ENCODE measurements around the gene PTGES2.

The PTGES2 gene

DNA sequence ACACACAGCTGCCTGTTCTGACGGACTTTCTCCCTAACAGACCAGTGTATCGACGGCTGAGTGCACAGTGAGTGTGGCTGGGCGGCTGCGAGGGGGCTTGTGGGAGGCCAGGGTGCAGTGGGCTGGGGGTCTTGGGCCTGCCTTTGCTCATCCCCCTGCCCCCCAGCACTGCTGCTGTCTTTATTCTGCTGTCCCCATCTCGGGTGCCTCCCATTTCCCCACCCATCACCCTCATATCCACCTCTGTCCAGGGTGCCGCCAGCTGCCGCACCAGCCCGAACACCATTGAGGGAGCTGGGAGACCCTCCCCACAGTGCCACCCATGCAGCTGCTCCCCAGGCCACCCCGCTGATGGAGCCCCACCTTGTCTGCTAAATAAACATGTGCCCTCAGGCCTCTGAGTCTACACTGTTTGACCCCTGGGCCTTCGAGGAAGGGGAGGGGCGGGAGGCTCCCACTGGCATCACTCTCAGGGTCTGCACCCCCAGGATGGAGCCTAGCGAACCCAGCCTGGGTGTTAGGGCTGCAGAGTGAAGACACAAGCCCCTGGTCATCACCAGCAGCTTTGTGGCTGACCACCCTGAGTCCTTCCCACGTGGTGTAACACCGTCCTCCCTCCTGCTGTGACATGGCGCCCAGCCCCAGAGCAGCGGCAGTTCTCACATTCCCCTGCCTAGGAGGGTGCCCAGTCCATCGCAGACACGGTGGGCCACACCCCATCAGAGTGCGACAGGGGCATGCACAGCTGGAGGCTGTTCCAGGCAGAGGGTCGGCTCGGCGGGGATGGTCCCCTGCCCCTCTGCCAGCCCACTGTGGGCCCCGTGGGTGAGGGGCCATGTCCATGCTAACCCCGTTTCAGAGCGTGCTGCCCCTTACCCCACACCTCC lies 25.8 kb upstream of the PTGES2 start:
- no peak for DNase-seq

DNA sequence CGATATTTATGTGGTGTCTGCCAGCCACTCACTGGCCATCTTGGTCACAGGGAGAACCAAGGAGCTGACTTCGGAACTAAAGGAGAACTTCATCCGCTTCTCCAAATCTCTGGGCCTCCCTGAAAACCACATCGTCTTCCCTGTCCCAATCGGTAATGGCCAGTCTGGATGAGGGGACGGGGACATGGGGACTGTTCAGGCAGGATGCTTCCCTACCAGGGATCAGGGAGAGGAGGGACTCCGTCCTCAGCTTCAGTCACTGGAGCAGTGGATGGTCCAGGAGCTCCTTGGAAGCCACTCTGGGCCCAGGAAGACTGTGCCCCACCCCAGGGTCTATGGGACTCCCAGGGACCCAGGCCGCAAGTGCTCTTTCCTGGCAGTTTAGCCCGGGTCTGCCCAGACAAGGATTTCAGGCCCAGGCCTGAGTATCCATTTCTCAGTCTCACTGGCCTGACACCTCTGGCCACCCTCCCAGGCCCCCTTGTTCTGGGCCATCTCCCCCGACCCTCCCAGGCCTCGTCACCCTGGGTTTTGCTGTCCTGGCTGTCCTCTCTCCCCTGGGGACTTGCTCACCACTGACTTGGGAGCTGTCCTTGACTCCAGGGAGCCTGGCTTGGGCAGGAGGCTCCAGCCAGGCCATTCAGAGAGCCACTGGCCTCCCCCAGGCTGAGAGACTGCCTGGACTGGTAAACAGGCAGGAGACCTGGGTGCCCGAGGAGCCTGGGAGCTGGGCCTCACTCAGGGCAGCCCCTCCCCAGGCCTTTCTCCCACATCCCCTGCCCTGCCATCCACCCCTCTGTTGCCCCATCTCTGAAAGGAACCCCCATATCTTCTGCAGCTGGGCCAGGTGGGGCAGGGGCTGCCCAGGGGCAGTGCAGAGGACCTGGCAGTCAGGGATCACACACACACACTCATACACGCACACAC lies 24.9 kb upstream of the PTGES2 start:
- no peak for DNase-seq

DNA sequence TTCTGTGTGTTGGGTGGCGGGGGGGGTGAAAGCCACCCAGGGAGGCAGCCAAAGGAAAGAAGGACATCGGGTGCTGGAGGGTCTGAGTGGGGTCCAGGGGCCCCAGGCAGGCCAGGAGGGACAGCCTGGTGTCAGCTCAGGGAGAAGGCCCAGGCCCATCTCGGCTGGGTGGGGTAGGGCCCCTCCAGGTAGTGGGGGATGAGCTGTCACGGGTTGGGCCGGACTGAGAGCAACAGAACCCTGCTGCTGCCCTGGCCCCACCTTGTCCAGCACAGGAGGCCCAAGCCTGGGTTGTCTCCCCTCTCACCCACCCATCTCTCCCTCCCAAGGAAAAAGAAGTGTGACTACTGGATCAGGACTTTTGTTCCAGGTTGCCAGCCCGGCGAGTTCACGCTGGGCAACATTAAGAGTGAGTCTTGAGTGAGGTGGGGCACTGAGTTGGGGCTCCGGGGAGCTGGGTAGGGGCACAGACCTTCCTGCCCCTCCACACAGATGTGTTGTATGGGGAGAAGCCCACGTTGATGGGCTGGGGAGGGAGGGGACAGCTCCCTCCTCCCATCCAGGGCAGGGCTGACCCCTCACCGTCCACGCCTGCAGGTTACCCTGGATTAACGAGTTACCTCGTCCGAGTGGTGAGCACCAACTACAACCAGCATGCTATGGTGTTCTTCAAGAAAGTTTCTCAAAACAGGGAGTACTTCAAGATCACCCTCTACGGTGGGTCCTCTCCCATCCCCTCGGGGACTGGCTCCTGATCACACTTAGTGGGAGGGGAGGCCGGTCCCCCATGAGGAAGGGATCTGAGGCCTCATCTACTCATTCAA lies 24.0 kb upstream of the PTGES2 start:
- DNase-seq, result no peak

- DNase-seq, result no peak
These were observed 23.2 kb upstream of the PTGES2 start for GRCh38 chr9:128150594-128151308.

- DNase-seq, result no peak
These were observed 22.5 kb upstream of the PTGES2 start for GRCh38 chr9:128149951-128150593.

- no peak for DNase-seq
These were observed 21.6 kb upstream of the PTGES2 start, which contains the start of gene LCN2 for GRCh38 chr9:128149001-128149701. Gene LCN2 (plus strand): TSS chr9:128149453. CDS start chr9:128149526, 73 bp downstream.

DNA sequence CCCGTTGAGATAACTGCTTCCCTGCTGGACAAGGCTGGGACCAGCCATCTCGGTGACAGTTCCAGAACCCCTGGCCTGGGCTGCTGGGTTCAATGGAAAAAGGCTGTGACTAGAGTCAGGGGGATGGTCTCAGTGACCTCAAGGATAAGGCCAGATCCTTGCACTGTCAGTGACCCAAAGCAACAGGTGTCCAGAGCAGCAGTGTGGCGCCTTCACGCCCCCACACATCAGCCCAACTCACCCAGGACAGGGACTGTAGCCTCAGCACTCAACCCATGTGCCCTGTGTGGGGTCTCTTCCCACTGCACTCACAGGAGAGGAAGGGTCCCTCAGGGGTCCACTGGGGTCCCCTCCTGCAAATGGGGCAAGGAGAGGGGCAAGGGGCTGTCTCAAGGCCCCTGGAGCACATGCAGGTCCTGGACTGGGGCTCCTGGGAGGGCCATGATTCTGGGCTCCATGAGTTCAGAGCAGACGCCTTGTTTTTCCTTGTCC lies 21.0 kb upstream of the PTGES2 start:
- DNase-seq, result no peak

DNA sequence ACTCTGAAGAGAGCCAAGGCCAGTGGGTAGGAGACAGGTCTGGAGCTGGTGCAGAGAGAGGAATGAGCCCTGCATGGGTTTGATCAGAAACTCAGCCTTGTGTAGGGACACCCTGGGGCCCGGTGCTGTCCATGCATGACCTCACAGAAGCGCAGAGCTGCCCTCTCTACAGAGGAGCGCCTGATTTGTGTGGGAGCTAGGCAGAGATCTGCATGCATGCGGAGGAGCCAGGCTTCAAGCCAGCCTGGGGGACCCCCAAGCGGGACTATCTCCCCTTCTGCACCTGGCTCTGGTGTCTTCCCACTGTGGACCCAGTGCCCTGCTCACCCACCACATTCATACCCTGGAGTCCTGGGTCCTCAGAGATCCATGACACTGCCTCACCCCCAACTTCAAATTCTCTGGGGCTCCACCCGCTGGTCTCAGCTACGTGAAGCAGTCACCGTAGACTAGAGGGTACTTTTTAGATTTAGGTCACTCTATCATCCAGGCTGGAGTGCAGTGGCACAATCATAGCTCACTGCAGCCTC lies 19.1 kb upstream of the PTGES2 start:
- no peak for DNase-seq

- DNase-seq, result no peak
These were observed 18.4 kb upstream of the PTGES2 start for GRCh38 chr9:128145951-128146351.

GRCh38 chr9:128145536-128145935 lies 18.0 kb upstream of the PTGES2 start:
- DNase-seq, result no peak

- no peak for DNase-seq
These were observed 17.0 kb upstream of the PTGES2 start for GRCh38 chr9:128144239-128145181.

DNA sequence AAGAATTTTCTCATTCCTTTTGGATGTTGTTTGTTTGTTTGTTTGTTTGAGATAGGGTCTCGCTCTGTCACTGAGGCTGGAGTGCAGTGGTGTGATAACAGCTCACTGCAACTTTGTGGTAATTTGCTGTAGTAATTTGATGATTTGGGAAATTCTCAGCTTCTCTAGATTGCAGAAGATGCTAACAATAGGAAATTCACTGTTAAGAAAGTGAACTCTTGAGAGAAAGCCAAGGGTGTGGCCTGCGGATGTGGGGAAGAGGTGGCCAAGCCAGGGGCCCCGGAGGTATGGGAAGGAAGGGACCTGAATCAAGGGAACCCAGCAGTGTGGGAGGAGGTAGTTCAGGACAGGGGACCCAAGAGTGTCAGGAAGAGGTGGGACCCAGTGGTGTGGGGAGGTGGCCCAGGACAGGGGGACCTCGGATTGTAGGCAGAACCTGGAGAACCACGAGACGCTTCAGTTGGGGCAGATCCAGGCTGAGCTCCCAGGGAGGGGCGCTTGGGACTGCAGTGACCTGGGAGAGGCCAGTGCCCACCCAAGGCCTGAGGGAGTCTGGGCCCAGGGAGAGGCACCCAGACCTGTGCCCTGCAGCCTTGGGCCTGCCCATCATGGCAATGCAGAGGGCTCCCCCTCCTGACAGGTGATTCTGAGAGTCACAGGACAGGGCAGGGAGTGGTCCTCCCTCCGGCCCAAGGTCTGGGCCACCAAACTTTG lies 16.2 kb upstream of the PTGES2 start:
- no peak for DNase-seq

DNA sequence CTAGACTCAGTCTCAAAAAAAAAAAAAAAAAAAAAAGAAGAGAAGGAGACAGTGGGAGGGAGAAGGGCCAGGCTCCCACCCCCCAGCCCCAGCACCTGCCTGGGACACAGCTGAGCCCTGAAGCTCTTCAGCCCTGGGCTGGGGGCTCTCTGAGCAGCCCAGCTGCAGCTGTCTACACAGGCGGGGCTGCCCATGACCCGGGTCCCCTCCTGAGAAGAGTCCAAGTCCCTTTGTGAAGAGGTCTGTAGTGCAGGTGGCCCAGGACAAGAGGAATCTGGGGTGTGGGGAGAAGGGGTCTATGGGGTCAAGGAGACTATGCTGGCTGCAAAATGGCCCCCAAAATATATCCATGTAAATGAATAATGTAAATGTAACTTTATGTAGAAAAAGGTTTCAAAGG lies 15.1 kb upstream of the PTGES2 start:
- DNase-seq, result no peak

GRCh38 chr9:128142061-128142460 lies 14.5 kb upstream of the PTGES2 start:
- DNase-seq, result no peak

DNA sequence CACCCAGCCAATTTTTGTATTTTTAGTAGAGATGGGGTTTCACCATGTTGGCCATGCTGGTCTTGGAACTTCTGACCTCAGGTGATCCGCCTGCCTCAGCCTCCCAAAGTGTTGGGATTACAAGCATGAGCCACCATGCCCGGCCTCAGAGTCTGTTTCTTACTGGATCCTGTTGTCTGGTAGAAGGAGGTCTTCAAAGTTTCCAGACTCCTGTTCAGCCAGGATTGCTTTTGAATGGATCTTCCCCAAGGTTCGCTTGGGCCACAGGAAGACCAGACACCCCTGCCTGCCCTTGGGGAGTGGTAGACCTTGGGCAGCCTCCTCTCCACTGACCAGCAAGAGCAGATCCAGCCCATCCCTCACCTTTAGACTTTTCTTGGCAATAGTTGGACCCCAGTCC lies 14.1 kb upstream of the PTGES2 start:
- no peak for DNase-seq

GRCh38 chr9:128139621-128140020 lies 12.1 kb upstream of the PTGES2 start:
- no peak for DNase-seq

DNA sequence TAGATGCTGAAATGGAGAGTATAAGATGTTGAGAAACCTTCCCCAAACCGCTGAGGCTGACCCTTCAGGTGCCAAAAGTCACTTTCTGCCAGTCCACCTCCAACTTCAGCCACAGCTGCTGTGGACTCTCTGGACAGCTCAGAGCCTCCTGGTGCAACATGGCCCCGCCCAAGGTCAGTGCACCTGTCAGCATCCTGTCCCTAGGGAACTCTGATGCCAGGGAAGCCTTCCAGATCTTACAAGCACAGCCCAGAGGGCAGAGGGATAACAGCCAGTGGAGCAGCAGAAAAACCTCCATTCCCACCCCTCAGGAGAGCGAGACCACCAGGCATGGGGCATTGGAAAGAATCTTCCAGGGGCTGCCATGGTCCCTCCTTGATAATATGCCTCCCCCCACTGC lies 10.5 kb upstream of the PTGES2 start:
- DNase-seq, result no peak

Measured in DMS153 (cell line).